OCI-LY1 (cell line): ENCODE data around the gene PALB2.

Source experiments
- H2AFZ ChIP-seq: fragments of 200-600 bp; sonication (generic), shearing (Covaris generic); 2 replicates; pipeline ENCODE4 v1.6.0; 2014; ENCODE audit warnings: antibody characterized with exemption, mild to moderate bottlenecking, low read length
- H3F3A ChIP-seq: fragments of 200-600 bp; sonication (generic), shearing (Covaris generic); 2 replicates; pipeline ENCODE4 v1.6.0; 2014; ENCODE audit warnings: mild to moderate bottlenecking, antibody characterized with exemption, low read length, moderate library complexity; ENCODE audit not compliant: insufficient read depth
- H3K27ac ChIP-seq: fragments of 200-600 bp; sonication (generic); 2 replicates; pipeline ENCODE4 v1.5.1; 2014; ENCODE audit warnings: low read length, mixed run types, mild to moderate bottlenecking, low read depth; ENCODE audit not compliant: poor library complexity, severe bottlenecking
- H3K27me3 ChIP-seq: fragments of 200-600 bp; sonication (generic); 2 replicates; pipeline ENCODE4 v1.6.0; 2014; ENCODE audit warnings: antibody characterized with exemption, mild to moderate bottlenecking, low read length, moderate library complexity; ENCODE audit not compliant: insufficient read depth
- H3K36me3 ChIP-seq: fragments of 200-600 bp; sonication (generic); 2 replicates; pipeline ENCODE4 v1.6.1; 2014; ENCODE audit warnings: mild to moderate bottlenecking, antibody characterized with exemption, low read length, moderate library complexity, mixed read lengths; ENCODE audit not compliant: insufficient read depth
- H3K4me1 ChIP-seq: fragments of 200-600 bp; sonication (generic); 2 replicates; pipeline ENCODE4 v1.5.1; 2014; ENCODE audit warnings: mild to moderate bottlenecking, low read length, moderate library complexity; ENCODE audit not compliant: insufficient read depth, severe bottlenecking
- H3K4me2 ChIP-seq: fragments of 200-600 bp; sonication (generic), shearing (Covaris generic); 2 replicates; pipeline ENCODE4 v1.6.1; 2014; ENCODE audit warnings: low read length
- H3K4me3 ChIP-seq: fragments of 200-600 bp; sonication (generic); 2 replicates; pipeline ENCODE4 v1.5.1; 2014; ENCODE audit warnings: low read length, low read depth, mild to moderate bottlenecking, mixed read lengths; ENCODE audit not compliant: poor library complexity, severe bottlenecking
- H3K79me2 ChIP-seq: fragments of 200-600 bp; shearing (Covaris generic); 2 replicates; pipeline ENCODE4 v1.6.1; 2016; ENCODE audit warnings: mixed run types, low read length, mixed read lengths; ENCODE audit not compliant: insufficient read depth
- H3K9ac ChIP-seq: fragments of 200-600 bp; sonication (generic), shearing (Covaris generic); 2 replicates; pipeline ENCODE4 v1.6.1; 2014; ENCODE audit warnings: mild to moderate bottlenecking, low read length, mixed read lengths
- H3K9me2 ChIP-seq: fragments of 200-600 bp; sonication (generic), shearing (Covaris generic); 2 replicates; pipeline ENCODE4 v1.6.1; 2014; ENCODE audit warnings: low read depth, mild to moderate bottlenecking, low read length, mixed read lengths
- H3K9me3 ChIP-seq: fragments of 200-600 bp; shearing (Covaris generic); 2 replicates; pipeline ENCODE4 v1.6.1; 2014; ENCODE audit warnings: low read length, mixed read lengths
- H4K20me1 ChIP-seq: fragments of 200-600 bp; sonication (generic), shearing (Covaris generic); 2 replicates; pipeline ENCODE4 v1.6.0; 2016; ENCODE audit warnings: mild to moderate bottlenecking, low read length; ENCODE audit not compliant: insufficient read depth
- CTCF ChIP-seq: fragments of 200-600 bp; sonication (generic), shearing (Covaris generic); IDR thresholded peaks from 2 replicates; pipeline ENCODE4 v1.5.1; 2017; ENCODE audit warnings: mild to moderate bottlenecking, antibody characterized with exemption, low read length, moderate library complexity, mixed read lengths
- EZH2 ChIP-seq: fragments of 200-600 bp; sonication (generic), shearing (Covaris generic); IDR thresholded peaks from 2 replicates; pipeline ENCODE4 v1.8.0; 2017; ENCODE audit warnings: borderline replicate concordance, mixed run types, mild to moderate bottlenecking, antibody characterized with exemption, low read length, moderate library complexity, mixed read lengths

PALB2 gene

GRCh38 chr16:23573817-23574216, 67.3 kb downstream of the PALB2 start:
- Histone ChIP-seq H3K4me1 (peaks cover 7% of the 10 kb centered on the region), H3K27me3 (no peaks in the 10 kb centered on the region), H3K4me2 (no peak overlapping the region), H3K79me2 (no peaks in the 10 kb centered on the region), H3K9ac (no peak overlapping the region), H3K9me3 (no peaks in the 10 kb centered on the region), H3K27ac (no peak overlapping the region), H3K4me3 (no peak overlapping the region), H3K36me3 (peaks cover 45% of the 10 kb centered on the region), H3K9me2 (no peaks in the 10 kb centered on the region), H3F3A (no peaks in the 10 kb centered on the region), H4K20me1 (no peaks in the 10 kb centered on the region), H2AFZ (no peak overlapping the region)
- no peak for TF ChIP-seq CTCF
- TF ChIP-seq EZH2, result no peak

GRCh38 chr16:23572394-23572793, 68.7 kb downstream of the PALB2 start:
- TF ChIP-seq EZH2, result no peak
- no peak for TF ChIP-seq CTCF
- Histone ChIP-seq H3K79me2 (no peaks in the 10 kb centered on the region), H3K27me3 (no peaks in the 10 kb centered on the region), H3K4me3 (no peak overlapping the region), H3K4me1 (peaks cover 7% of the 10 kb centered on the region), H3F3A (no peaks in the 10 kb centered on the region), H4K20me1 (no peaks in the 10 kb centered on the region), H3K27ac (no peak overlapping the region), H2AFZ (no peak overlapping the region), H3K9ac (no peak overlapping the region), H3K9me3 (no peaks in the 10 kb centered on the region), H3K9me2 (no peaks in the 10 kb centered on the region), H3K36me3 (peaks cover 58% of the 10 kb centered on the region), H3K4me2 (no peak overlapping the region)

- no peak overlapping the region for H2AFZ ChIP-seq
Observed at GRCh38 chr16:23571895-23572294, 69.2 kb downstream of the PALB2 start.

More at GRCh38 chr16:23571895-23572294, 69.2 kb downstream of the PALB2 start:
- TF ChIP-seq CTCF (no peak), EZH2 (no peak)
- Histone ChIP-seq H4K20me1 (no peaks in the 10 kb centered on the region), H3K36me3 (peaks cover 63% of the 10 kb centered on the region), H3K4me1 (peaks cover 7% of the 10 kb centered on the region), H3K9me3 (no peaks in the 10 kb centered on the region), H3K9me2 (no peaks in the 10 kb centered on the region), H3K27ac (no peak overlapping the region), H3K9ac (no peak overlapping the region), H3K4me2 (no peak overlapping the region), H3F3A (no peaks in the 10 kb centered on the region), H3K27me3 (no peaks in the 10 kb centered on the region), H3K4me3 (no peak overlapping the region), H3K79me2 (no peaks in the 10 kb centered on the region)
